ENCODE measurements around the gene ANXA9.

ANXA9 gene

GRCh38 chr1:150981805-150982712 lies at the start of gene ANXA9:
TSS of gene ANXA9 (plus strand) at chr1:150982292. CDS start at chr1:150983106, 814 bp downstream.
- no peak within 1 kb of the TSS for H3K27ac ChIP-seq
- peaks cover 29 to 30% of the 10 kb centered on the region in 2 experiments for H3K4me1 ChIP-seq (ENCODE audit: control insufficient read depth in 1 of 2, insufficient read depth in 1 of 2, low read depth in 1 of 2, low read length in 1 of 2)
- no peak within 1 kb of the TSS for H3K4me3 ChIP-seq (ENCODE audit: low read depth in 1 of 2, low read length in 1 of 2)
- no peaks in the 10 kb centered on the region for H3K27me3 ChIP-seq
- H3K9me3 ChIP-seq = no peaks in the 10 kb centered on the region
- H3K36me3 ChIP-seq = no peaks in the 10 kb centered on the region
- no peak for TF ChIP-seq CTCF (IDR thresholded peaks at IDR 0.05)

GRCh38 chr1:150944856-150945255 lies 37.2 kb upstream of the ANXA9 start:
- Histone ChIP-seq H3K9me3 (no peaks in the 10 kb centered on the region), H3K27ac (no peak overlapping the region), H3K36me3 (peaks cover 100% of the 10 kb centered on the region), H3K4me3 (ENCODE audit: low read depth in 1 of 2, low read length in 1 of 2) (no peak overlapping the region), H3K27me3 (no peaks in the 10 kb centered on the region), H3K4me1 (ENCODE audit: control insufficient read depth in 1 of 2, insufficient read depth in 1 of 2, low read depth in 1 of 2, low read length in 1 of 2) (no peaks in the 10 kb centered on the region)
- TF ChIP-seq CTCF (IDR thresholded peaks at IDR 0.05) = no peak

GRCh38 chr1:150954708-150955107 lies 27.4 kb upstream of the ANXA9 start:
- Histone ChIP-seq H3K4me3 (ENCODE audit: low read depth in 1 of 2, low read length in 1 of 2) (no peak overlapping the region), H3K9me3 (no peaks in the 10 kb centered on the region), H3K36me3 (peaks cover 89% of the 10 kb centered on the region), H3K27ac (no peak overlapping the region), H3K4me1 (ENCODE audit: control insufficient read depth in 1 of 2, insufficient read depth in 1 of 2, low read depth in 1 of 2, low read length in 1 of 2) (no peaks in the 10 kb centered on the region), H3K27me3 (no peaks in the 10 kb centered on the region)
- TF ChIP-seq CTCF (IDR thresholded peaks at IDR 0.05) = no peak

- H3K27ac ChIP-seq = no peak overlapping the region
- no peaks in the 10 kb centered on the region for H3K4me1 ChIP-seq (ENCODE audit: control insufficient read depth in 1 of 2, insufficient read depth in 1 of 2, low read depth in 1 of 2, low read length in 1 of 2)
- no peaks in the 10 kb centered on the region for H3K27me3 ChIP-seq
- TF ChIP-seq CTCF (IDR thresholded peaks at IDR 0.05) = no peak
- peaks cover 89% of the 10 kb centered on the region for H3K36me3 ChIP-seq
- H3K9me3 ChIP-seq = no peaks in the 10 kb centered on the region
- H3K4me3 ChIP-seq (ENCODE audit: low read depth in 1 of 2, low read length in 1 of 2) = no peak overlapping the region
These were observed 26.8 kb upstream of the ANXA9 start for GRCh38 chr1:150955280-150955679.

GRCh38 chr1:150957666-150958065 lies 24.4 kb upstream of the ANXA9 start:
- Histone ChIP-seq H3K27ac (no peak overlapping the region), H3K4me3 (ENCODE audit: low read depth in 1 of 2, low read length in 1 of 2) (no peak overlapping the region), H3K27me3 (no peaks in the 10 kb centered on the region), H3K4me1 (ENCODE audit: control insufficient read depth in 1 of 2, insufficient read depth in 1 of 2, low read depth in 1 of 2, low read length in 1 of 2) (no peaks in the 10 kb centered on the region), H3K9me3 (no peaks in the 10 kb centered on the region), H3K36me3 (peaks cover 89% of the 10 kb centered on the region)
- no peak for TF ChIP-seq CTCF (IDR thresholded peaks at IDR 0.05)
